Heart left ventricle (tissue), 16 donors: ENCODE measurements around the gene NUBP2. TPM values are rescaled to one million over a fixed set of nuclear protein-coding genes. Genes with fewer than 3 reads are reported as not detected.

Source experiments
- ATAC-seq, 4 donors: fragments of 200-7000 bp; cut with Tn5 transposase; one replicate each; pipeline ENCODE4 v1.9.1; 2020 to 2022; ENCODE audit warnings: moderate library complexity in 4 of 4, mild to moderate bottlenecking in 3 of 4, moderate number of reproducible peaks in 1 of 4
- DNase-seq, 5 donors: peaks; one replicate each; pipeline ENCODE4 v3.0.0-alpha.2; 2020
- H3K27ac ChIP-seq, 12 donors: fragments of 200-600 bp; sonication (generic) in 4 of 12; one replicate each; pipeline versions ENCODE4 v1.5.0 to v1.8.0; 2016 to 2022; ENCODE audit warnings: mild to moderate bottlenecking in 2 of 12
- H3K27me3 ChIP-seq, 9 donors: fragments of 200-600 bp; sonication (generic) in 2 of 9; one replicate each; pipeline versions ENCODE4 v1.5.1 to v1.8.0; 2016 to 2022; ENCODE audit warnings: mild to moderate bottlenecking in 3 of 9
- H3K36me3 ChIP-seq, 9 donors: fragments of 200-600 bp; sonication (generic) in 2 of 9; one replicate each; pipeline versions ENCODE4 v1.5.0 to v1.8.0; 2018 to 2022; ENCODE audit warnings: mild to moderate bottlenecking in 2 of 9
- H3K4me1 ChIP-seq, 12 donors: fragments of 200-600 bp; sonication (generic) in 4 of 12; one replicate each; pipeline versions ENCODE4 v1.5.0 to v1.8.0; 2016 to 2022; ENCODE audit warnings: mild to moderate bottlenecking in 3 of 12
- H3K4me3 ChIP-seq, 12 donors: fragments of 200-600 bp; sonication (generic) in 4 of 12; one replicate each; pipeline versions ENCODE4 v1.5.0 to v1.8.0; 2017 to 2022; ENCODE audit warnings: mild to moderate bottlenecking in 9 of 12, moderate library complexity in 4 of 12
- H3K9me3 ChIP-seq, 12 donors: fragments of 200-600 bp; sonication (generic) in 4 of 12; one replicate each; pipeline versions ENCODE4 v1.5.0 to v1.8.0; 2016 to 2022; ENCODE audit warnings: mild to moderate bottlenecking in 1 of 12
- POLR2A ChIP-seq, 2 donors: fragments of 450-650 bp; IDR thresholded peaks; one replicate each; pipeline ENCODE4 v1.6.1; 2017; ENCODE audit warnings: antibody characterized with exemption in 2 of 2, mild to moderate bottlenecking in 2 of 2, moderate library complexity in 2 of 2
- WGBS, 4 donors: extraction: QIAGEN DNeasy Blood & Tissue Kit in 2 of 4; methylation state at CpG; one replicate each; pipeline versions ENCODE4 v1.1.5 to v1.1.7; 2013 to 2018; 5-methylcytosine and 5-hydroxymethylcytosine counted together
- intact Hi-C, 10 donors: fragments of 100-400 bp; cut with DNase I; formaldehyde crosslinking; loops; one replicate each; pipeline versions ENCODE4 v1.11.1 to v1.14.2; 2022
- polyA plus RNA-seq, 2 donors: library from polyadenylated mRNA; stranded (reverse); fragments of 200-250 nt; gene quantifications; one replicate each; pipeline ENCODE4 v1.2.3, GENCODE V29; 2013
- total RNA-seq, 9 donors: library from RNA; depleted of rRNA in 2 of 9; stranded (reverse); fragments of >200 nt in 2 of 9; fragmentation: NEBNext Ultra II Directional in 3 of 9; extraction: Animal tissue kit (Norgen Biotek cat#: 25700) in 3 of 9; gene quantifications; one replicate each; pipeline versions ENCODE4 v1.1.0 to v1.2.4, GENCODE V29; 2016 to 2023
- TF ChIP-seq, protein P1 (sequence below), 12 donors: fragments of 200-600 bp; sonication (generic) in 4 of 12; IDR thresholded peaks; one replicate each; pipeline versions ENCODE4 v1.5.0 to v1.8.0; 2018 to 2022; ENCODE audit warnings: antibody characterized with exemption in 12 of 12, mild to moderate bottlenecking in 5 of 12
- donor health status: ischemic (EF 13 %, LVEDD 7.1; RV severe dilation, severe dysfunction).
- donor health status: healthy with polysubstance abuse.
- donor health status: DM: no; HTN: yes; CAD: no.
- donor health status: DM: no; HTN: no; CAD: no.
- donor health status: ischemic (EF 25% LVEDD 6.9; RV normal size, moderate dysfunction).
- donor health status: ischemic (EF 25% LVEDD 5.7; RV mildly dilated, moderate dysfunction).
- donor health status: healthy.
- donor health status: DM: yes; HTN: yes; CAD: no.
- donor health status: ischemic (EF 35%, LVEDD 5.7; RV mildly dilated, moderate dysfunction).
- donor health status: nonischemic (EF 11% LVEDD 7.7; RV severe dilation, severe dysfunction).
- donor health status: DM: yes; HTN: yes; CAD: no.
- donor health status: PGD.
- donor health status: ischemic (EF 29% LVEDD 5.4; RV normal size, mild dysfunction).
- donor health status: nonischemic (EF 23%, LVEDD 6.1; RV moderate dilation, normal function).

Gene NUBP2
- total and polyA plus RNA-seq, 11 donors, result 26.7 to 81.9 (median 30.4) TPM

DNA sequence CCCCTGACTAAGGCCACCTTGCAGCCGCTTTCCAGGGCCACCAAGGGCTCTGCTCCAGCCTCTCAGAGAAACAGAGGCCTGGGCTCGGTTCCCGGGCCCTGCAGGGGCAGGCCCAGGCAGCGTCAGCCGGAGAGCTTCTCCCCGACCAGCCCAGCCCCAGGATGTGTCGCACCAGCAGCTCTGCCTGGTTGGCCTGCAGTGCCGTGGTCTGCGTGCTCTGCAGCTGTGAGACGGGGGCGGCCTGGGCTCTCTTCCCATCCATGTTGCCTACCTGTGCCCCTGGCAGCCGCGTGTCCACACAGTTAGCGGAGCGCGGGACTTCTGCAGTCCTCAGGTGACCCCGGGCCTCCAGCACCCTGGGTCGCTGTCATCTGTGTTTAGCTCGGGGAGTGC is 5.9 kb downstream of the NUBP2 start:
- no peaks in the 10 kb centered on the region for H3K9me3 ChIP-seq
- TF ChIP-seq, protein P1, sequence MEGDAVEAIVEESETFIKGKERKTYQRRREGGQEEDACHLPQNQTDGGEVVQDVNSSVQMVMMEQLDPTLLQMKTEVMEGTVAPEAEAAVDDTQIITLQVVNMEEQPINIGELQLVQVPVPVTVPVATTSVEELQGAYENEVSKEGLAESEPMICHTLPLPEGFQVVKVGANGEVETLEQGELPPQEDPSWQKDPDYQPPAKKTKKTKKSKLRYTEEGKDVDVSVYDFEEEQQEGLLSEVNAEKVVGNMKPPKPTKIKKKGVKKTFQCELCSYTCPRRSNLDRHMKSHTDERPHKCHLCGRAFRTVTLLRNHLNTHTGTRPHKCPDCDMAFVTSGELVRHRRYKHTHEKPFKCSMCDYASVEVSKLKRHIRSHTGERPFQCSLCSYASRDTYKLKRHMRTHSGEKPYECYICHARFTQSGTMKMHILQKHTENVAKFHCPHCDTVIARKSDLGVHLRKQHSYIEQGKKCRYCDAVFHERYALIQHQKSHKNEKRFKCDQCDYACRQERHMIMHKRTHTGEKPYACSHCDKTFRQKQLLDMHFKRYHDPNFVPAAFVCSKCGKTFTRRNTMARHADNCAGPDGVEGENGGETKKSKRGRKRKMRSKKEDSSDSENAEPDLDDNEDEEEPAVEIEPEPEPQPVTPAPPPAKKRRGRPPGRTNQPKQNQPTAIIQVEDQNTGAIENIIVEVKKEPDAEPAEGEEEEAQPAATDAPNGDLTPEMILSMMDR (IDR thresholded peaks at IDR 0.05), result no peak
- TF ChIP-seq POLR2A (IDR thresholded peaks at IDR 0.05), result no peak
- no peak overlapping the region for H3K27ac ChIP-seq
- no peaks in the 10 kb centered on the region for H3K27me3 ChIP-seq
- H3K4me1 ChIP-seq, result peaks cover 0 to 24% (median 7%) of the 10 kb centered on the region in 12 donors
- 58 to 70% (median 65%) methylated on average over 5 to 19 of the region's 19 CpGs for WGBS, 4 donors
- DNase-seq (peak in 3 of 5 donors; percentile 8 to 20 (median 17)), ATAC-seq (peak in 1 of 4 donors; percentile 4)
- intact Hi-C loops, result no loop called here
- H3K36me3 ChIP-seq, result peaks cover 0 to 55% (median 32%) of the 10 kb centered on the region in 9 donors
- H3K4me3 ChIP-seq, result no peak overlapping the region

DNA sequence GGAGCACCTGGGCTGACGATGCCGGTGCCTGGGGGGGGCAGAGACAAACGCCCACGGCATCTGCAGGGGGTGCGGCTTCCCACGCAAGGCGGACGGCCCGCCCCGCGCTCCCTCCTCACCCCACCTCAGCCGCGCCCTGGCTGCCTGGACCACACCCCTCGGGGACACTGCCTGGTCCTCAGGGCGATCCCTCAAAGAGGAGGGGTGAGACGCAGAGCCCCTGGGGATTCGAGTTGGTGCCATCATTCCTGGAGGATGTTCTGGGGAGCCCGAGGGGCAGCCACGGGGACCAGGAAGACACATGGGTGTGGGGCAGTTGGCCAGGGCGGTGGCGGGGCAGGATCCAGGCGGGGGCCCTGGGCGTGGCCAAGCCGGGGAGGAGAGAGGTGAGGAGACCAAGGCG is 6.9 kb downstream of the NUBP2 start:
- DNase-seq (peak in 3 of 5 donors; percentile 6 to 26 (median 16)), ATAC-seq (no peak)
- H3K36me3 ChIP-seq, result peaks cover 0 to 55% (median 32%) of the 10 kb centered on the region in 9 donors
- no peak overlapping the region for H3K27ac ChIP-seq
- peaks cover 0 to 15% (median 4%) of the 10 kb centered on the region in 12 donors for H3K4me1 ChIP-seq
- H3K27me3 ChIP-seq, result no peaks in the 10 kb centered on the region
- TF ChIP-seq, protein P1 (IDR thresholded peaks at IDR 0.05), result no peak
- no peak for TF ChIP-seq POLR2A (IDR thresholded peaks at IDR 0.05)
- H3K9me3 ChIP-seq, result no peaks in the 10 kb centered on the region
- no peak overlapping the region for H3K4me3 ChIP-seq
- WGBS, 4 donors, result 89 to 92% (median 92%) methylated on average over 11 to 25 of the region's 25 CpGs
- intact Hi-C loops, result no loop called here

GRCh38 chr16:1790261-1790610 is 7.5 kb downstream of the NUBP2 start:
- Histone ChIP-seq H3K36me3 (peaks cover 0 to 55% (median 32%) of the 10 kb centered on the region in 9 donors), H3K4me3 (no peak overlapping the region), H3K27ac (no peak overlapping the region), H3K27me3 (no peaks in the 10 kb centered on the region), H3K9me3 (no peaks in the 10 kb centered on the region), H3K4me1 (peaks cover 0 to 10% (median 0%) of the 10 kb centered on the region in 12 donors)
- no peak for DNase-seq
- intact Hi-C loops, result no loop called here
- WGBS, 4 donors, result 94 to 99% (median 95%) methylated on average over 13 to 15 of the region's 15 CpGs
- TF ChIP-seq POLR2A (IDR thresholded peaks at IDR 0.05), result no peak
- TF ChIP-seq, protein P1 (IDR thresholded peaks at IDR 0.05), result no peak
- no peak for ATAC-seq

DNA sequence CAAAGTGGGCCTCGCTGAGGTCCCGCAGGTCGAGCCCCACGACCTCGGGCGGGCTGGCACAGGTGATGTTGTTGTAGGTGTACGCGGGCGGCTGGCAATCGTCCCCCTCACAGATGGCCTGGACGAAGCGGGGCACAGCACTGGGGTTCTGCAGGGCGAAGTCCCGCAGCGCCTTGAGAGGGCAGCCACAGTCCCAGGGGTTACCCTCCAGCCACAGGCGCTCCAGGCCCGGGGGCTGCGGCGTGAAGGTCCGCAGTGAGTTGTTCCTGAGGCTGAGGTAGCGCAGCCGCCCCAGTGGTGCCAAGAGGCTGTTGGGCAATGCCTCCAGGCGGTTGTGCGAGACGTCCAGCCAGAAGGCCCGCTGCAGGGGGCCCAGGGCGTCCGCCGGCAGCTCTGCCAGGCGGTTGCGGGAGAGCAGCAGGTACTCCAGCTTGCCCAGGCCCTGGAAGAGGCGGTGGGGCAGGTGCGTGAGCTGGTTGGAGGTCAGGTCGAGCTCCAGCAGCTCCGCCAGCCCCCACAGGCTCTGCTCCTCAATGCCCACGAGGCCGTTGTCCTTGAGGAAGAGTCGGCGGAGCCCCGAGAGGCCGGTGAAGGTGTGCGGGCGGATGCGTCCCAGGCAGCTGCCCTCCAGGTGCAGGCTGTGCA is 8.0 kb downstream of the NUBP2 start:
- Histone ChIP-seq H3K4me1 (peaks cover 0 to 5% (median 0%) of the 10 kb centered on the region in 12 donors), H3K27ac (no peak overlapping the region), H3K4me3 (no peak overlapping the region), H3K36me3 (peaks cover 0 to 55% (median 32%) of the 10 kb centered on the region in 9 donors), H3K9me3 (no peaks in the 10 kb centered on the region), H3K27me3 (no peaks in the 10 kb centered on the region)
- intact Hi-C loops, result no loop called here
- TF ChIP-seq, protein P1 (IDR thresholded peaks at IDR 0.05), result no peak
- WGBS, 4 donors, result 89 to 98% (median 95%) methylated on average over 30 to 44 of the region's 44 CpGs
- DNase-seq, result peak in 2 of 5 donors; percentile 7 to 16
- no peak for ATAC-seq
